GM18508 (cell line): Measurements from ENCODE around the gene ZNF648.
"Not testable (repeated sequence)": the region's sequence is repeated elsewhere in the genome, so short reads cannot be mapped to it uniquely, and the experiment has no call there.

Experiments
- ATAC-seq: cut with Tn5 transposase; IDR thresholded peaks from one replicate; pipeline ENCODE4 v1.9.1; 2021; ENCODE audit warnings: moderate number of reproducible peaks; ENCODE audit not compliant: insufficient read depth, unreplicated experiment

Gene ZNF648

DNA sequence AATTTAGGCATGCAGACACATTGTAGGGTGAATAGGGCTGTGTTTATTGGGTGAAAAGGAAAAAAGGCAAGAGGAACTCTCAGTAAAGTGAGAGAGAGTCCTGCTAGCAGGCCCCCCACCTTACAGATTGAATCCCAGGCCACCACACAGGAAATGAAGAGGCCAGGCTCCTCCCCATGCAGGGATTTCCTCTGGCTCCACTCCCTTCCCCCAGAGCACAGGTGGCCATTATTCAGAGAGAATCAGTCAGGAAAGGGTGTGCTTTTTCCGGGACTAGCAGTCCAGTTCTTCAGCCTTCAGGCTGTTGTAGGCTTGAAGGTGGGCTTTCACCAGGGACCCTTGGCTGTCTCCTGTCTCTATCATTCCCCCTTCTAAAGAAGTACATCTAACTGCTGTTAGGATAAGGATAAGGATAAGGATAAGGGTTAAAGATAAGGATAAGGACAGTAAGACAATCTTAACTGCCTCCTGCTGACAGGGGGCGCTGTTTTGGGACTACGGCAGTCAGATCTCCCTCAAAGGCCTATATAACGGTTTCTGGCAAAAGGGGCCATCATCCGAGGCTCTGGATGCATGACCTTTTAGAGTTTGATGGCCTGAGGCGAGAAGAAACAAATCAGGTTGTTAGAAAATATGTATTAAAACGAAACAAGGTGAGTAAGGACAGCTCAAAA lies 26.3 kb downstream of the ZNF648 start:
- ATAC-seq = no peak

GRCh38 chr1:182032251-182032650 lies 29.3 kb downstream of the ZNF648 start:
- ATAC-seq = no peak

DNA sequence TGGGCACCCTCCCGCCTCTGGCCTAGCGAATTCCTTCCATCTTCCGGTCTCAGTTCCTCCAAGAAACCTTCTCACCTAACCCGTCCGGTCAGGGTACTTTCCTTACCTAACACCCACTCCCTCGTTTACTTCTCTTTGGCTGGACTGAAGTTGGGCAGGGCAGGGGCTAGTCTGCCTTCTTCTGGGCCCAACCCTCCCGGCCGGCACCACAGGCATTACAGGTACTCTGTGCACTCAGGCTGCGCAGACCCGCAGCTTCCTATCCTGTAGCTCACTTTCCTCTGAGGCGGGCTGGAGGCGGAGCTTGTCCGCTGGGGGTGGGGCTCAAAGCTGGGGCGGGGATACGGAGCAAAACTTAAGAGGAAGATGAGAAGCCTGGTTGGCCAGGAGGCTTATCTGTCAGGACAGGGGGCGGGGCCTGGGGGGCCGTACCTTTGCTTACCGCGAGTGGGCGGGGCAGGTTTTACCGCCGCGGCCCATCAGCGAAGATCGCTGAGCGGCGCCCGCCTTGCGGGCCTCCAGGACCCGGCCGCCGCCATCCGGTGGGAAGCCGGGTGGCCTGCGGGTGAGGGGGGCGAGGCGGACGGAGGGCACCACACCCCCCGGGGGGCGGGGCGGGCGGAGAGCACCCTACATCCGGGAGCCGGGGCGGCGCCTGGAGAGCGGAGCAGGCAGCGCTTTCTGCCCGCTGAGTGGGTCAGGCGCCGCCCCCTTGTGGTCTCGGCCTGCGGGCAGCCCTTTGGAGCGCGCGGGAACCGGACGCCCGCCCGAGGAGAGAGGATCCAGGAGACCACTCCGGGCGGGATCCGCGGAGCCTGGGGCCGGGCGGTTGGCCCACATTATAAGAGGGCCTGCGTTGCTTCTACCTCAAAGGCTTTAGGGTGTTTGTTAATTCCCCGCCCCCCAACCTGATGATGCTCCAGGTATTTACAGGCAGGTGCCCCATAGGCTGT lies 31.9 kb downstream of the ZNF648 start:
- peak; percentile 90 for ATAC-seq

DNA sequence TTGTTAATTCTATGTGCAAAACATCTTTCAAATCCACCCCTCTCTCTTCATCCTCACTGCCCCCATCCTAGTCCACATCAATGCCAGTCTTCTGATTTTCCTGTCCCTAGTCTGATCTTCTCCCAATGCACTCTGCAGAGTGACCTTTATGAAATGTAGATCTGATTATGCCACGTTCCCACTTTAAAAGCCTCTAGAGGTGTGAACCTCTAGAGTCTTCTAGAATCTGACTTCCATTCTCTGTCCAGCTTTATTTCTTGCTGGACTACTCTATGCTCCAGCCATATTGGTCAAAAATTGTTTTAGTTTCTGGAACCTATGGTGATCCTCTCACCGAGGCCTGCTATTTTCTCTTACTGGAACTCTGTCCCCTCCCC lies 32.5 kb downstream of the ZNF648 start:
- no peak for ATAC-seq

- ATAC-seq = no peak
These were observed 46.2 kb downstream of the ZNF648 start for GRCh38 chr1:182015360-182015759.

DNA sequence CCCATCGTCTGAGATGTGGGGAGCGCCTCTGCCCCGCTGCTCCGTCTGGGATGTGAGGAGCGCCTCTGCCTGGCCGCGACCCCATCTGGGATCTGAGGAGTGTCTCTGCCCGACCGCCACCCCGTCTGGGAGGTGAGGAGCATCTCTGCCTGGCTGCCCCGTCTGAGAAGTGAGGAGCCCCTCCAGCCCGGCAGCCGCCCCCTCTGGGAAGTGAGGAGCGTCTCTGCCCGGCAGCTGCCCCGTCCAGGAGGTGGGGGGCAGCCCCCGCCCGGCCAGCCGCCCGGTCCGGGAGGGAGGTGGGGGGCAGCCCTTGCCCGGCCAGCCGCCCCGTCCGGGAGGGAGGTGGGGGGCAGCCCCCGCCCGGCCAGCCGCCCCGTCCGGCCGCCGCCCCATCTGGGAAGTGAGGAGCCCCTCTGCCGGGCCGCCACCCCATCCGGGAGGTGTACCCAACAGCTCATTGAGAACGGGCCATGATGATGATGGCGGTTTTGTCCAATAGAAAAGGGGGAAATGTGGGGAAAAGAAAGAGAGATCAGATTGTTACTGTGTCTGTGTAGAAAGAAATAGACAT lies 50.6 kb downstream of the ZNF648 start:
- ATAC-seq = not testable (repeated sequence)

DNA sequence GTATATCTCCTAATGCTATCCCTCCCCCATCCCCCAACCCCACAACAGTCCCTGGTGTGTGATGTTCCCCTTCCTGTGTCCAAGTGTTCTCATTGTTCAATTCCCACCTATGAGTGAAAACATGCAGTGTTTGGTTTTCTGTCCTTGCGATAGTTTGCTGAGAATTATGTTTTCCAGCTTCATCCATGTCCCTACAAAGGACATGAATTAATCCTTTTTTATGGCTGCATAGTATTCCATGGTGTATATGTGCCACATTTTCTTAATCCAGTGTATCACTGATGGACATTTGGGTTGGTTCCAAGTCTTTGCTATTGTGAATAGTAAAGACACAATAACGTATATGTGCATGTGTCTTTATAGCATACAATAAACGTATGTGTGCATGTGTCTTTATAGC lies 56.1 kb downstream of the ZNF648 start:
- not testable (repeated sequence) for ATAC-seq

DNA sequence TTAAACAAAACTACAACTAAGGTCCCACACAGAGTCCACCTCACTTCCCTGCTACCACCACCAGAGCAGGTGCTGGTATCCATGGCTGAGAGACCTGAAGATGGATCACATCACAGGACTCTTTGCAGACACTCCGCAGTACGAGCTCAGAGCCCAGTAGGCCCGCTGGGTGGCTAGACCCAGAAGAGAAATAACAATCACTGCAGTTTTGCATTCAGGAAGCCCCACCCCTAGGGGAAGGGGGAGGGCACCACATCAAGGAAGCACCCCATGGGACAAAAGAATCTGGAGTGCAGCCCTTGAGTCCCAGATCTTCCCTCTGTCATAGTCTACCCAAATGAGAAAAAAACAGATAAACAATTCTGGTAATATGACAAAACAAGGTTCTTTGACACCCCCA lies 56.9 kb downstream of the ZNF648 start:
- ATAC-seq = no peak
